Stimulated activated CD8-positive, alpha-beta memory T cell treated with anti-CD3 and anti-CD28 coated beads, Interleukin-4, amount 100 ng/mL, for 48 hours (primary cell): ENCODE measurements around the gene HORMAD1.
A peak's percentile ranks its signal among the peaks of the same experiment; 100 is the strongest.
"Not testable (repeated sequence)": the region's sequence is repeated elsewhere in the genome, so short reads cannot be mapped to it uniquely, and the experiment has no call there.

Source experiments
- DNase-seq: peaks from one replicate; pipeline ENCODE4 v3.0.0-alpha.2; 2020

HORMAD1 gene, protein sequence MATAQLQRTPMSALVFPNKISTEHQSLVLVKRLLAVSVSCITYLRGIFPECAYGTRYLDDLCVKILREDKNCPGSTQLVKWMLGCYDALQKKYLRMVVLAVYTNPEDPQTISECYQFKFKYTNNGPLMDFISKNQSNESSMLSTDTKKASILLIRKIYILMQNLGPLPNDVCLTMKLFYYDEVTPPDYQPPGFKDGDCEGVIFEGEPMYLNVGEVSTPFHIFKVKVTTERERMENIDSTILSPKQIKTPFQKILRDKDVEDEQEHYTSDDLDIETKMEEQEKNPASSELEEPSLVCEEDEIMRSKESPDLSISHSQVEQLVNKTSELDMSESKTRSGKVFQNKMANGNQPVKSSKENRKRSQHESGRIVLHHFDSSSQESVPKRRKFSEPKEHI

DNA sequence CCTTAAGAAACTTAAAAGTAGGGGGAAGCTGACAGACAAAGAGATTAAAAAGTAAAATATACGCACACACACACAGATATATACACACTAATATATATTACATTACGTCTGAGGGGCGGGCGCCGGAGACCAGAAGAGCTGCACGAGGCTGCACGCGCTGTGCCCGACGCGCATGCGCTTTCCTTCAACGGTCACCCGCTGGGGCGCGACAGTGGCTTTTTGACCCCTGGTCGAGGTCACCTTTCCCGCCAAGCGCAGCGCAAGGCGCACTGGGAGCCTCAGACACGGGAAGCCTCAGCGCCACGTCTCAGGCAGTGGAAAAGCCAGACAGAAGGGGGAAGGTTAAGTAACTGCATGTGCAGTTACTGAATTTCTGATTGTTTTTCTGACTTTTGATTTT is at the start of gene HORMAD1:
HORMAD1 (minus strand) TSS at position 193 of the 400 bp plus-strand sequence. CDS start 1,390 bp downstream, outside the sequence.
- DNase-seq: no peak

DNA sequence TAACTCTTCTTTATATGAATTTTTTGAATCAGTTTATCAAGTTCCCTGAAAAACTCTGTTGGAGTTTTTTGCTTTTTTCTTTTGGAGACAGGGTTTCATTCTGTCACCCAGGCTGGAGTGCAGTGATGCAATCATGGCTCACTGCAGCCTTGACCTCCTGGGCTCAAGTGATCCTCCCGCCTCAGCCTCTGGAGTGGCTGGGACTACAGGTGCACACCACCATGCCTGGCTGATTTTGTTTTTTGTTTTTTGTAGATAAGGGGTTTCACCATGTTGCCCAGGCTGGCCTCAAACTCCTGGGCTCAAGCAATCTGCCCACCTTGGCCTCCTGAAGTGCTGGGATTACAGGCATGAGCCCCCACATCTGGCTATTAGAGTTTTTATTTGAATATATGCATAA is 47.0 kb upstream of the HORMAD1 start:
- DNase-seq: not testable (repeated sequence)

- DNase-seq: peak; percentile 26
Measured at GRCh38 chr1:150765977-150766301, 45.2 kb upstream of the HORMAD1 start.

- DNase-seq: no peak
Measured at GRCh38 chr1:150765296-150765976, 44.7 kb upstream of the HORMAD1 start, which contains the start of gene CTSS. CTSS (minus strand) TSS chr1:150765778; CDS start chr1:150764763, 1,015 bp downstream.

DNA sequence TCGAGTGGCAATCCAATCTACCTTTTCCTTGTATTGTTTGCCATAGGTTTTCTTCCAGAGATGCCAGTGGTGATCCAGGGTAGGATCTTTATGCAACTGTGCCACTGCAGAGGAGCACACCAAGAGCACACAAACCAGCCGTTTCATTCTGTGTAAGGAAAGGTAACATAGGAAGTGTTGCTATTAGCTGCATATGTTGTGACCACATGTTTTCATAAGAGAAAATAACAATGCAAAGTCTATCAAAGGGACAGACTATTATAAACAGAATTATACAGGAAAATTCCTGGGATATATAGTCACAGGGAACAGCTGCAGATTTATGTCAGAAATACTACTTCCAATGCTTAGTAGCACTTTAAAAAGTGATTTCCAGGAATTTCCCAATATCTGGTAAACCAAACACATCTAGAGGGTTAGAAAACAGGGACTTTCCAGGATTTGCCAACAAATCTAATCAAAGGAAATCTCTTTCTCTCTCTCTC is 44.0 kb upstream of the HORMAD1 start:
- no peak for DNase-seq

DNA sequence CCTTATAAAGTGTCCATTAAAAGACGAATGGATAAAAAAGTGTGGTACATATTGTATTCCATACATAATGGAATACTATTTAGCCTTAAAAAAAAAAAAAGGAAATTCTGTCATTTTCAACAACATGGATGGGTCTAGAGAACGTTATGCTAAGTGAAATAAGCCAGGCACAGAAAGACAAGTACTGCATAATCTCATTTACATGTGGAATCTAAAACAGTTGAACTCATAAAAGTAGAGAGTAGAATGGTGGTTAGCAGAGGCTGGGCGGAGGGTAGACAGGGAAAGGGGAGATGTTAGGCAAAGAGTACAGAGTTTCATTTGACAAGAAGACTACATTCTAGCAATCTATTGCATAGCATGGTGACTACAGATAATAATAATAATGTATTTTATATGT is 42.3 kb upstream of the HORMAD1 start:
- no peak for DNase-seq

DNA sequence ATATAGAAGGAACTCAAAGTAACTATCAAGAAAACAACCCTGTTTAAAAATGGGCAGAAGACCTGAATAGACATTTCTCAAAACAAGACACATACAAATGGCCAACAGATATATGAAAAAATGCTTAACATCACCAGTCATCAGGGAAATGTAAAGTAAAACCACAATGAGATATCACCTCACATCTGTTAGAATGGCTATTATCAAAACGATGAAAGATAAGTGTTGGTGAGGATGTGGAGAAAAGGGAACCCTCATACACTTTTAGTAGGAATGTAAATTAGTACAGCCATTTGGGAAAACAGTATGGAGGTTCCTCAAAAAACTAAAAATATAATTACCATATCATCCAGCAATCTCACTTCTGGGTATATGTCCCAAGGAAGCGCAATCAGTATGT is 41.9 kb upstream of the HORMAD1 start:
- no peak for DNase-seq

DNA sequence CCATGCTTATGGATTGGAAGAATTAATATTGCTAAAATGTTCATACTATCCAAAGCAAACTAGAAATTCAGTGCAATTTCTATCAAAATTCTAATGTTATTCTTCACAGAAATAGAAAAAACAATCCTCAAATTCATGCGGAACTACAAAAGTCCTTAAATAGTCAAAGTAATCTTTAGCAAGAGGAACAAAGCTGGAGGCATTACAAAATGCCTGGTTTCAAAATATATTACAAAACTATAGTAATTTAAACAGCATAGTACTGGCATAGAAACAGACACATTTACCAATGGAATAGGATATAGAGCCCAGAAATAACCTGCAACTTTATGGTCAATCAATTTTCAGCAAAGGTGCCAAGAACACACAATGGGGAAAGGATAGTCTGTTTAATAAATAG is 41.1 kb upstream of the HORMAD1 start:
- DNase-seq: no peak

GRCh38 chr1:150760013-150760412 is 39.3 kb upstream of the HORMAD1 start:
- no peak for DNase-seq

DNA sequence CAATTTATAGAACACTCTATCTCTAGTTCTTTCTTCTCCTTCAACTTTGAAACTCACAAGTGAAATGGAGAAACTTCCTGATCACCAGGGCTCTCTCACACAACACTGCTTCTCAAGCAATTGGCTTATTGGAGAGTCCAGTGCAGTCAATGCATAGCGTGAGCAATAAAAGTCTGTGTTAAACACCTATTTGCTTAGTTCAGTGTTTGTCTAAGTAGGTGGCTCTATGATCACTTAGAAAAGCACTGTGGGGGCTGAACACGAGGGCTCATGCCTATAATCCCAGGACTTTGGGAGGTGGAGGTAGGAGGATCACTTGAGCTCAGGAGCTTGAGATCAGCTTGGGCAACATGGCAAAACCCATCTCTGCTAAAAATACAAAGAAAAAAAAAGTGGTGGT is 32.7 kb upstream of the HORMAD1 start:
- DNase-seq: no peak

- no peak for DNase-seq
Measured at GRCh38 chr1:150751443-150751842, 30.7 kb upstream of the HORMAD1 start.

GRCh38 chr1:150749720-150750311 is 29.1 kb upstream of the HORMAD1 start:
- no peak for DNase-seq

DNA sequence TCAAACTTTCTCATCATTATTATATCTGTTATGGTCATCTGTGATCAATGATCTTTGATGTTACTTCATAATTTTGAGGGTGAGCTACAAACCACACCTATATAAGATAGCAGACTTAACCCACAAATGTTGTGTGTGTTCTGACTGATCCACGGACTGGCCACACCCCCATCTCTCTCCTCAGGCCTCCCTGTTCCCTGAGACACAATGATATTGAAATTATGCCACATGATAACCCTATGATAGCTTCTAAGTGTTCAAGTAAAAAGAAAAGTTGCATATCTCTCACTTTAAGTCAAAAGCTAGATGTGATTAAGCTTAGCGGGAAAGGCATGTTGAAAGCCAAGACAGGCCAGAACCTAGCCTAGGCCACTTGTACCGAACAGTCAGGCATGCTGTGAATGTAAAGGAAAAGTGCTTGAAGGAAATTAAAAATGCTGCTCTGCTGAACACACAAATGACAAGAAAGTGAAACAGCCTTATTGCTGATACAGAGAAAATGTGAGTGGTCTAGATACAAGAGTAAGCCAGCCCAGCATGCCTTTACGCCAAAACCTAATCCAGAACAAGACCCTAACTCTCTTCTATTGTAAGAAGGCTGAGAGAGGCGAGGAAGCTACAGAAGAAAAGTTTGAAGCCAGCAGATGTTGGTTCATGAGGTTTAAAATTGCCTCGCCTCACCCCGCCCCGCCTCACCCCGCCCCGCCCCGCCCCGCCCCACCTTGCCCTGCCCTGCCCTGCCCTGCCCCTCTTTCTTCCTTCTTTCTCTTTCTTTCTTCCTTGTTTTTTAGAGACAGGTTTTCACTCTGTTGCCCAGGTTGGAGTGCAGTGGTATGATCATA is 28.4 kb upstream of the HORMAD1 start:
- no peak for DNase-seq

DNA sequence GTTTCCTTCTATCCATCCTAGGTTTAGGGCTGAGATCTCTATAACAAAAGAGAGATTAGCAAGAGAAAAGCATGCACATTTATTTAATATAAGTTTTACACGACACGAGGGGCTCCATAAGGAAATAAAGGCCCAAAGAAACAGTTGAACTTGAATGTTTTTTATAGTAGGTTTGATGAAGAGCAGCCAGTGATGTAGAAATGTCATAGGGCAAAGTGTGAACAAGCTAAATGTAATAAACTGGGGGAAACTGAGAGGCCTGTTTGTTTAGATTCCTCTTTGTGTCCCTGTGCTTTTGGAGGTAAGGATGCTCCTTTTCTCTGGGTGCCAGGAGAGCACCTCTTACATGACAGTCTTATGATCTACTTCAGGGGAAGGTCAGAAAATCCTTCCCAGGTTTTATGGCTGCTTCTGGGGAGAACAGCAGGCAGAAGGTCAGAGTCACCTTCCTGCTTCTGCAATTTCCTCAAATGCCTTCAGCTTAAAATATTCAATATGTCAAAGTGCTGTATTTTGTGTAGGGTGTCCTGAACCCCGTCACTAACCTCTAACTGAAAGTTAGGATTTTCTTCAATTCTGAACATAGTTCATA is 9.5 kb upstream of the HORMAD1 start:
- no peak for DNase-seq

GRCh38 chr1:150724336-150724735 is 3.6 kb upstream of the HORMAD1 start:
- no peak for DNase-seq

DNA sequence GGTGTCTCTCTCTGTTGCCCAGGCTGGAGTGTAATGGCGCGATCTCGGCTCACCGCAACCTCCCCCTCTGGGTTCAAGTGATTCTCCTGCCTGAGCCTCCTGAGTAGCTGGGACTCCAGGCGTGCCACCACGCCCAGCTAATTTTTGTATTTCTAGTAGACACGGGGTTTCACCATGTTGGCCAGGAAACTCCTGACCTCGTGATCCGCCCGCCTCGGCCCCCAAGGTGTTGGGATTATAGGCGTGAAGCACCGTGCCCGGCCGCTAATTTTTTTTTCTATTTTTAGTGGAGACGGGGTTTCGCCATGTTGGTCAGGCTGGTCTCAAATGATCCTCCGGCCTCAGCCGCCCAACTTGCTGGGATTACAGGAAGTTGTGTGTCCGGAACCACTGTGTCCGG is 597 bp downstream of the HORMAD1 start:
- no peak for DNase-seq

GRCh38 chr1:150718225-150718891 is 2.3 kb downstream of the HORMAD1 start:
- DNase-seq: no peak

- DNase-seq: not testable (repeated sequence)
Measured at GRCh38 chr1:150709031-150709430, 11.7 kb downstream of the HORMAD1 start.

DNA sequence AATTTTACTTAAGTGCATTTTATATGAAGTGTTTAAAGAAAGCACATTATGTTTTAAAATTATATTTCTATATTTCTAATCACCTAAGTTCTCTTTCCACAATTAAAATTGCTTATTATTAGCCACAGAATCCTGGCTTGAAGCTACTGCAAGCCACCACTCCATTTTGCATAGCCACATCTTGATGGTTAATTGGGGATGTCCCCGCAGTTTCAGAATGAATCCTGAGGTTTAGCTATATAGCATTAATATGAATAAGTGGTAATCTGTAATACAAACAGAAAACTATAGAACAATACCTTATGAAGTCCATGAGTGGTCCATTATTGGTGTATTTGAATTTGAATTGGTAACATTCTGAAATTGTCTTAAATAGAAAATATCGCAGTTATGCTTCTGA is 12.1 kb downstream of the HORMAD1 start:
- DNase-seq: no peak

GRCh38 chr1:150706091-150706490 is 14.6 kb downstream of the HORMAD1 start:
- no peak for DNase-seq

DNA sequence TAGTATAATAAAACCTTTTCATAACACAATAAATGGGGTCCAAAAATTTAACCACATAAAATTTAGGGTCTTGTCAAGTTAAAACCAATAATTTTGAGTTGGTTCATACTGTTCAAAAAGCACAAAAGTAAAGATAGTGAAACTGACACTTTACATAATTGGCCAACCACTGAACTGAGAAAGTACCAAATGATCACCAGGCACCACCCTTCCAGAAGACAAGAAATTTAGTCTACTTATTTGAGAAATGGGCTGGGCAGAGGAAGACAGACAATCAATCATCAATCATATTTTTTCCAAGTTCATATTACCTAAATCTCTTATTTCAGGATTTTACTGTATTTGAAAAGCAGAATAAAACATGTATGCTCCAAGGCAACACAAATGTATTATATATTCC is 17.3 kb downstream of the HORMAD1 start:
- DNase-seq: no peak
